Right cardiac atrium (tissue), 5 donors: ENCODE results near the gene MTG2. TPM values are rescaled to one million over a fixed set of nuclear protein-coding genes. Genes with fewer than 3 reads are reported as not detected.

Experiments used
- ATAC-seq, 2 donors: fragments of 200-7000 bp; cut with Tn5 transposase; one replicate each; pipeline versions ENCODE4 v1.8.0 to v1.9.1; 2020; ENCODE audit warnings: moderate library complexity in 2 of 2, mild to moderate bottlenecking in 1 of 2
- DNase-seq, 3 donors: peaks; one replicate each; pipeline ENCODE4 v3.0.0-alpha.2; 2020
- H3K27ac ChIP-seq: one replicate; pipeline ENCODE4 v1.5.1; 2013; ENCODE audit warnings: mild to moderate bottlenecking, low read length, control low read depth, moderate library complexity
- H3K27me3 ChIP-seq: one replicate; pipeline ENCODE4 v1.6.1; 2013; ENCODE audit not compliant: control insufficient read depth, insufficient read depth
- H3K4me1 ChIP-seq: one replicate; pipeline ENCODE4 v1.6.1; 2013; ENCODE audit warnings: low read length; ENCODE audit not compliant: control insufficient read depth, insufficient read depth
- H3K4me3 ChIP-seq: one replicate; pipeline ENCODE4 v1.5.1; 2013; ENCODE audit warnings: low read length, control low read depth
- H3K9me3 ChIP-seq: one replicate; pipeline ENCODE4 v1.6.1; 2013; ENCODE audit warnings: low read length; ENCODE audit not compliant: control insufficient read depth
- WGBS: extraction: QIAGEN DNeasy Blood & Tissue Kit; methylation state at CpG from one replicate; pipeline ENCODE4 v1.1.7; 2013; 5-methylcytosine and 5-hydroxymethylcytosine counted together
- intact Hi-C, 4 donors: fragments of 100-400 bp; cut with DNase I; formaldehyde crosslinking; loops; one replicate each; pipeline versions ENCODE4 v1.11.0 to v1.14.0; 2022 to 2023
- polyA plus RNA-seq: library from polyadenylated mRNA; stranded (reverse); fragments of 200-250 nt; gene quantifications from one replicate; pipeline ENCODE4 v1.2.3, GENCODE V29; 2013
- total RNA-seq, 4 donors: library from RNA; stranded (reverse); fragmentation: NEBNext Ultra II Directional; extraction: Animal tissue kit (Norgen Biotek cat#: 25700); gene quantifications; one replicate each; pipeline ENCODE4 v1.2.1, GENCODE V29; 2021
- donor health status: healthy with polysubstance abuse.
- donor health status: DM: no; HTN: yes; CAD: no.
- donor health status: DM: no; HTN: no; CAD: no.
- donor health status: DM: no; HTN: yes; CAD: no; lungs with severe emphysema.
- donor health status: DM: yes; HTN: yes; CAD: no.

The MTG2 gene
- total and polyA plus RNA-seq, 5 donors, result 20.4 to 29.2 (median 25.2) TPM

GRCh38 chr20:62208061-62208794 is 25.4 kb downstream of the MTG2 start:
- WGBS, result 58% methylated on average over 19 of the region's 19 CpGs
- no peak for ATAC-seq
- Histone ChIP-seq H3K4me1 (no peaks in the 10 kb centered on the region), H3K27me3 (no peaks in the 10 kb centered on the region), H3K4me3 (no peak overlapping the region), H3K9me3 (no peaks in the 10 kb centered on the region), H3K27ac (no peak overlapping the region)
- DNase-seq, result peak in 2 of 3 donors; percentile 21 to 55
- intact Hi-C loops, result no loop called here

GRCh38 chr20:62208795-62209755 is 26.2 kb downstream of the MTG2 start:
- H3K9me3 ChIP-seq, result no peaks in the 10 kb centered on the region
- WGBS, result 36% methylated on average over 27 of the region's 27 CpGs
- no peaks in the 10 kb centered on the region for H3K27me3 ChIP-seq
- no peak for ATAC-seq
- no peak overlapping the region for H3K27ac ChIP-seq
- DNase-seq, result peak in 2 of 3 donors; percentile 48 to 60
- no peaks in the 10 kb centered on the region for H3K4me1 ChIP-seq
- H3K4me3 ChIP-seq, result no peak overlapping the region
- intact Hi-C loops, result no loop called here

GRCh38 chr20:62209850-62210495 is 27.1 kb downstream of the MTG2 start:
- H3K27me3 ChIP-seq, result no peaks in the 10 kb centered on the region
- intact Hi-C loops, result no loop called here

GRCh38 chr20:62210496-62210855 is 27.6 kb downstream of the MTG2 start:
- WGBS, result 53% methylated on average over 21 of the region's 21 CpGs
- peak in 2 of 3 donors; percentile 35 to 49 for DNase-seq

More at GRCh38 chr20:62209850-62210495, 27.1 kb downstream of the MTG2 start:
- Histone ChIP-seq H3K27ac (no peak overlapping the region), H3K9me3 (no peaks in the 10 kb centered on the region), H3K4me3 (no peak overlapping the region), H3K4me1 (no peaks in the 10 kb centered on the region)
- ATAC-seq (no peak), DNase-seq (peak in 2 of 3 donors; percentile 27 to 28)
- 56% methylated on average over 17 of the region's 17 CpGs for WGBS

GRCh38 chr20:62211216-62211615 is 28.4 kb downstream of the MTG2 start:
- Histone ChIP-seq H3K27ac (no peak overlapping the region), H3K27me3 (no peaks in the 10 kb centered on the region), H3K4me3 (no peak overlapping the region), H3K4me1 (no peaks in the 10 kb centered on the region), H3K9me3 (no peaks in the 10 kb centered on the region)
- WGBS, result 83% methylated on average over 8 of the region's 8 CpGs
- no peak for ATAC-seq
- peak in 1 of 3 donors; percentile 16 for DNase-seq
- intact Hi-C loops, result no loop called here

More at GRCh38 chr20:62210496-62210855, 27.6 kb downstream of the MTG2 start:
- H3K4me1 ChIP-seq, result no peaks in the 10 kb centered on the region
- H3K27ac ChIP-seq, result no peak overlapping the region
- intact Hi-C loops, result no loop called here
- no peaks in the 10 kb centered on the region for H3K27me3 ChIP-seq
- no peaks in the 10 kb centered on the region for H3K9me3 ChIP-seq
- no peak for ATAC-seq
- H3K4me3 ChIP-seq, result no peak overlapping the region

- Histone ChIP-seq H3K4me1 (no peaks in the 10 kb centered on the region), H3K4me3 (no peak overlapping the region), H3K27me3 (no peaks in the 10 kb centered on the region), H3K27ac (no peak overlapping the region), H3K9me3 (no peaks in the 10 kb centered on the region)
- ATAC-seq (no peak), DNase-seq (peak in 1 of 3 donors; percentile 7)
- WGBS, result 67% methylated on average over 9 of the region's 9 CpGs
- intact Hi-C loops, result no loop called here
Measured at GRCh38 chr20:62211769-62212288, 29.0 kb downstream of the MTG2 start.

- Histone ChIP-seq H3K4me3 (no peak overlapping the region), H3K4me1 (no peaks in the 10 kb centered on the region), H3K9me3 (no peaks in the 10 kb centered on the region), H3K27ac (no peak overlapping the region), H3K27me3 (no peaks in the 10 kb centered on the region)
- 39% methylated on average over 10 of the region's 10 CpGs for WGBS
- DNase-seq (peak in 1 of 3 donors; percentile 14), ATAC-seq (no peak)
- intact Hi-C loops, result no loop called here
Measured at GRCh38 chr20:62212299-62212698, 29.5 kb downstream of the MTG2 start.

GRCh38 chr20:62214067-62214466 is 31.2 kb downstream of the MTG2 start:
- peak in 2 of 3 donors; percentile 13 to 38 for DNase-seq
- Histone ChIP-seq H3K4me3 (no peak overlapping the region), H3K4me1 (no peaks in the 10 kb centered on the region), H3K9me3 (no peaks in the 10 kb centered on the region), H3K27ac (no peak overlapping the region), H3K27me3 (no peaks in the 10 kb centered on the region)
- ATAC-seq, result no peak
- WGBS, result 62% methylated on average over 12 of the region's 12 CpGs
- intact Hi-C loops, result no loop called here

- ATAC-seq (no peak), DNase-seq (peak in 2 of 3 donors; percentile 40 to 55)
- intact Hi-C loops, result no loop called here
- Histone ChIP-seq H3K9me3 (no peaks in the 10 kb centered on the region), H3K27me3 (no peaks in the 10 kb centered on the region), H3K27ac (no peak overlapping the region), H3K4me1 (no peaks in the 10 kb centered on the region), H3K4me3 (no peak overlapping the region)
- 80% methylated on average over 29 of the region's 29 CpGs for WGBS
Measured at GRCh38 chr20:62215020-62215990, 32.5 kb downstream of the MTG2 start.
